GM21786 (cell line): ENCODE measurements around the gene OR13C4.
"Not testable (repeated sequence)": the region's sequence is repeated elsewhere in the genome, so short reads cannot be mapped to it uniquely, and the experiment has no call there.

Experiments used
- ATAC-seq: cut with Tn5 transposase; IDR thresholded peaks from one replicate; pipeline ENCODE4 v1.9.1; 2021; ENCODE audit not compliant: unreplicated experiment

The OR13C4 gene

DNA sequence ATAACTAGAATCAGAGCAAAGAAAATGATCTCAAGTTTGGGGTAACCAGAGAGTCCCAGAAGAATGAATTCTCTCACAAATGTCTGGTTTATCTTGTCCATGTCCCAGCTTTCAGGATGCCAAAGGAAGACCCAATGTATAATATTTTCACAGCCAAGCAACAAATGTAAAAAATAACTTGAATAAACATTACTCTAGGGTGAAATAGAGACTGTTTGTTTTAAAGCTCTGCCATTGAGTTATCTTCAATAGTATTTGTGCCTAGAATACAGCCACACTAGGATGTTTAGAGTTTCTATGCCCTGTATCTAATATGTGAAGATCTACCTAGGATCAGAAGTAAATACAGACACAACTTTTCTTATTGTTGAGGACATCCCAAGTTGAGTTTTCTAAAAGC is at the start of gene OR13C4:
TSS of gene OR13C4 (minus strand) at position 101 of the 400 bp plus-strand sequence. CDS start at position 101, 0 bp downstream.
- ATAC-seq, result no peak

DNA sequence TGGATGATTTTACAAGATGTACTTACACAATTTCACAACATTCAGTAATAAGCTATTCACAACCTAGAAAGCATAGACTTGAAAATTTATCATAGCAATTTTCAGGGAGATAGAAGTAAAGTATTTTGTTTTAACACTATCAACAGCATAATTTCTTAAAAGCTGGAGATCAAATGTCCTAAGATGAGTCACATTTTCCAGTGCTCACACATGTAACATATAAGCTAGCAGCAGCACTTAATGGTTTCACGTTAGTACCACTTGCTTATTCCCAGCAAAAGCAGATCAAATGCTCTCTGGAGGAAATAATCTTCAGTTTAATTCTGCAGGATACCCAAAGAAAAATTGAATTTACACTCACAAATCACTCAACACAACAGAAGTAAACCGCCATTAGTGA is 48.4 kb upstream of the OR13C4 start:
- no peak for ATAC-seq

DNA sequence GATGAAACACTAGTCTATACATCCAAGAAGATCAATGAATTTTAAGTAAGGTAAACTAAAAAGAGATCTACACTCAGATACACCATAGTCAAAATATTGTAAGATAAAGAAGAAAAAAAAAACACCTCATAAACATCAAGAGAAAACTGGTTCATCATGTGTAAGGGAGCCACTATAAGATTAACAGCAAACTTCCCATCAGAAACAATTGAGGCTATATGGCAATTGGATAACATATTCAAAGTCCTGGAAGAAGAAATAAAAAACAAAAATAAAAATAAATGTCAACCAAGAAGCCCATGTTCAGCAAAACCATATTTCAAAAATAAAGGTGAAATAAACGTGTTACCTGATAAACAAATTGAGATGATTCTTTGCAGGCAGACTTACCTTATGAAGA is 45.6 kb upstream of the OR13C4 start:
- no peak for ATAC-seq

DNA sequence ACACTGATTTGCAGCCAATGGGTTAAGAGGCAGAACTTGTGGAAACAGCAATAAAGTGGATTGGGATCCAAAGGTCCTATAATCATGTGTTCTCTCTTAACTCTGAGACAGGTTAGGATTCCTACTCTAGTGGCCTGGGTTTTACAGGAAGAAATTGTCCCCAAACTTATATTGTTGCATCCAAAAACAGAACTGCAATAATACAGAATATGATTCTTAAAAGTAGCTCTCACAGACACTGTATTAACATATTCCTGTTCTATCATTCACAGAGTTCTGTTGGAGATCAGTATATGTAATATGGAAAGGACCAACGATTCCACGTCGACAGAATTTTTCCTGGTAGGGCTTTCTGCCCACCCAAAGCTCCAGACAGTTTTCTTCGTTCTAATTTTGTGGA is 41.9 kb upstream of the OR13C4 start, which contains the start of gene OR13C8:
TSS of gene OR13C8 (plus strand) at position 301 of the 400 bp plus-strand sequence. CDS start at position 301, 0 bp downstream.
- no peak for ATAC-seq

DNA sequence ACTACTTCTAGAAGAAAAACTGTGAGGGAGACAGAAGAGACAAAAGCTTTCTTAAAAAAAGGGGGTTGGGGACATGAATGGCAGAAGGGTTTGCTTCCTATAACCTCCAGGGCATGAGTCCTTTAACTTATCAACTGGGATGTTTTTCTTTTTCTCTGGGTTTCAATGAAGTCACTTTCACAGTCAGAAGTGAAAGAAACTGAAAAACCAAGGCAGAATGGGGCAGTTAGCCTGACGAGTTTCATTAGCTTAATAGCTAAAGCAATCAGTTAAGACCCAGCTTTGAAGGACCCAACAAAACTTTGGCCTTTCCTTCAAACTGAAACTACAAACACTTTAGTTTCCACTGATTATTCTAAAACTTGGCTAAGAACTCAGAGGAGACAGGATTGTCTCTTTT is 37.3 kb upstream of the OR13C4 start:
- no peak for ATAC-seq

DNA sequence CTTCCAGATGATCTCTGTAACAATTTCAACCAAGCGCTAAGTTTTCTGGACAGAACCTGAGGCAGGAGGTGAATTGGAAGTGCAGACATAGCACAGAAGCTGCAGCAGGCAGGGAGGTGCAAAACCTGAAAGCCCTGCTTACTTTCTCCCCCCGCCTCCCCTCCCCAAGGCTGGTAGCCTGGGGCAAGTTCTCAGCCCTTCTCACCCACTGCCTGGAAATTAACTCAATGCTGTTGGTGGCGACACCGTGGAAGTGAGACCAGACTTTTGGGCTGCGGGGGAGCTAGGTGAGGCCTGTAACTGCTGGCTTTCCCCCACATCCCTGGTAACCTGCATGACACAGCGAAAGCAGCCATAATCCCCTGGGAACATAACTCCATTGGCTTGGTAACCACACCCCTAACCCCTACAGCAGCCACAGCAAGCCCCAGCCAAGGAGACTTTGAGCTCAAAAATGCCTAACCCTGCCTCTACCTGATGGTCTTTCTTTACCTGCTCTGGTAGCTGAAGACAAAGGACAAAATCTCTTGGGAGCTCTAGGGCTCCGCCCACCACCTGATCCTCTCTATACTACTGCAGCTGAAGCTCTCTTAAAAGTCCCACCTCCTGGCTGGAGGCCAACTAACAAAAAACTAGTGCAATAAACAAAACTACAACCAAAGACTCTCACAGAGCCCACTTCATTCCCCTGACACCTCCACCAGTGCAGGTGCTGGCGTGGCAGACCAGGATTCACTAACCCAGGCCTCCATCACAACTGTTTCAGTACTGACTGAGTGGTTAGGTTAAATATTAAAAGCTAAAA is 30.0 kb upstream of the OR13C4 start:
- ATAC-seq, result peak; percentile 53

DNA sequence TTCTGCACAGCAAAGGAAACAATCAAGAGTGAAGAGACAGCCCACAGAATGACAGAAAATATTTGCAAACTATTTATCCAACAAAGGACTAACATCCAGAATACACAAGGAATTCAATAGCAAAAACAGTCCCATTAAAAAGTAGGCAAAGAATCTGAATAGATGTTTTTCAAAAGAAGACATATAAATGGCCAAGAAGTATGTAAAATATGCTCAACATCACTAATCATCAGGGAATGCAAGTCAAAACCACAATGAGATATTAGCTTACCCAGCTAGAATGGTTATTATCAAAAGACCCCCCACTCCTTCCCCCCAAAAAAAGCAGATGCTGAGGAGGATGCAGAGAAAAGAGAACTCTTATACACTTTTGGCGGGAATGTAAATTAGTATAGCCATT is 28.5 kb upstream of the OR13C4 start:
- no peak for ATAC-seq

DNA sequence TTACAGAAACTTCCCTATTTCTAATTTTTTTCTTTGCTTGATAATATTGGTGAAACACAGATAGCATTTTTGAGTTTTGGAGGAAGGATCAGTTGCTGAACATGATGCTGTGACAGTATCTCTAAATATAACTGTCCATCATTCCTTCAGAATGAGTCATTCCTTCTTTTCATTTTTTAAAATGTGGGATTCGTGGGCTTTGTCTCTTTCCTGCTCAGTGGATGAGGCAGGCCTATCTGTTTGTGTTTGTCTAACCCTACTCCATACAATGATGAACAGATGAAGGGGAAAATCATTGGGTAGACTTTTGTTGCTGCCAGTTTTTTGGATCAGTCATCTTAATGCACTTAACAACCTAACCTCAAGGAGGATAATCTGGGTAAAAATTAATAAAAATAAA is 26.3 kb upstream of the OR13C4 start:
- no peak for ATAC-seq

DNA sequence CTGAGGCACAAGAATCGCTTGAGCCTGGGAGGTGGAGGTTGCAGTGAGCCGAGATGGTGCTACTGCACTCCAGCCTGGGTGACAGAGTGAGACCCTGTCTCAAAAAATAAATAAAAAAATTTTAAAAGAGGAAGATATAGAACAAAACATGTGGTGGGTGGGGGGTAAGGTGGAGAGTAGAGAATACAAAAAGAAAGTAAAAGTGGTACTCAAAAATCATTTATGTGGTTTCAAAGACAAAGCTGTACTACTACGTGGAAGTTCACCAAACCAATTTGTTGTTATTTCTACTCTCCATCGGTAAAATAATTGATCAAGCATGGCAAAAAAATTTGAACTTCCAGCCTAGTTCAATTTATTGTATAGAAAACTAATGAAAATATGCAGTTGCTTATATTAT is 17.6 kb upstream of the OR13C4 start:
- no peak for ATAC-seq

DNA sequence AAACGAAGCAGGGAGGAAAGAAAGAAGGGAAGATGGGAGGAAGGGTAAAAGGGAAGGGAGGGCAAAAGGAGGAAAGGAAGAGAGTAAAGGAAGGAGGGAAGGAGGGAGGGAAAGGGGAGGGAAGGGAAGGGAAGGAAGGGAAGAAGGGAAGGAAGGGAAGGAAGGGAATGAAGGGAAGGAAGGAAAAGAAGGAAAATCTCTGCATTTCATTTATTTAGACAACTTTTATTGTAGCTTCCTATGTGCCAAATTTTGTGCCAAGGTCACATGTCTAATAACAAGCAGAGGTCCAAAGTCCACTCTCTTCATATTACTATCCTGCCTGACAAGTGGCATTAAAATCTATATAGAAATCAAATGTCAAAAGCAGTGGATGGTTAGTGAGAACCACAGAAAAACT is 12.3 kb upstream of the OR13C4 start:
- ATAC-seq, result no peak

DNA sequence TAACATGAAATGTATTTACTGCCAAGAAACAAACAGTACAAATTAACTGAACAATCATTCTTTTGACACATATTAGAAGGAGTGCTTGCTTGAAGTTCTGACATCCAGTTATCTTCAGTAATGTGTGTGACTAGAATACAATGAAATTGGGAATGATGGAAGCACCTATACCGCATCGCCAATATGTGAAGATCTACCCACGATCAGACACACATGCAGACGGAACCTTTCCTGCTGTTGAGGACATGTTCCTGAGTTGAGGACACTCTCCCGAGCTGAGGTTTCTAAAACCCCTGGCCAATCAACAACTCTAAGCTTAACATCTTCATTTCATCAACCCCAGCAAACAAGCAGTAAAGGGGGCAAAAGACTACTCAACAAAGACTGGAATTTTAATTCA is 9.7 kb upstream of the OR13C4 start, which contains the start of gene OR13C3:
TSS of gene OR13C3 (minus strand) at position 101 of the 400 bp plus-strand sequence. CDS start 133 bp downstream, outside the sequence.
- no peak for ATAC-seq

DNA sequence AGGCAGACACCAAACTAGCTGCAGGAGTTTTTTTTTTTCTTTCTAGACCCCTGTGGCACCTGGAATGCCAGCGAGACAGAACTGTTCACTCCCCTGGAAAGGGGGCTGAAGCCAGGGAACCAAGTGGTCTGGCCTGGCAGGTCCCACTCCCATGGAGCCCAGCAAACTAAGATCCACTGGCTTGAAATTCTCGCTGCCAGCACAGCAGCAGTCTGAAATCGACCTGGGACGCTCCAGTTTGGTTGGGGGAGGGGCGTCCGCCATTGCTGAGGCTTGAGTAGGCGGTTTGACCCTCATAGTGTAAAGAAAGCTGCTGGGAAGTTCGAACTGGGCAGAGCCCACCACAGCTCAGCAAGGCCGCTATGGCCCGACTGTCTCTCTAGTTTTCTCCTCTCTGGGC is 6.8 kb downstream of the OR13C4 start:
- not testable (repeated sequence) for ATAC-seq

DNA sequence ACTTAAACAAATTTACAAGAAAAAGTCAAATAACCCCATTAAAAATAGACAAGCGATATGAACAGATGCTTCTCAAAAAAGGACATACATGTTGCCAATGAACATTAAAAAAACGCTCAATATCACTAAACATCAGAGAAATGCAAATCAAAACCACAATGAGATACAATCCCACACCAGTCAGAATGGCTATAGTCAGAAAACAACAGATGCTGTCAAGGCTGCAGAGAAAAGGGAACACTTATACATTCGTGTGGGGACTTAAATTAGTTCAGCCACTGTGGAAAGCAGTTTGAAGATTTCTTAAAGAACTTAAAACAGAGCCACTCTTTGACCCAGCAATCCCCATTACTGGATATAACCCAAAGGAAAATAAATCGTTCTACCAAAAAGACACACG is 12.1 kb downstream of the OR13C4 start:
- ATAC-seq, result no peak

DNA sequence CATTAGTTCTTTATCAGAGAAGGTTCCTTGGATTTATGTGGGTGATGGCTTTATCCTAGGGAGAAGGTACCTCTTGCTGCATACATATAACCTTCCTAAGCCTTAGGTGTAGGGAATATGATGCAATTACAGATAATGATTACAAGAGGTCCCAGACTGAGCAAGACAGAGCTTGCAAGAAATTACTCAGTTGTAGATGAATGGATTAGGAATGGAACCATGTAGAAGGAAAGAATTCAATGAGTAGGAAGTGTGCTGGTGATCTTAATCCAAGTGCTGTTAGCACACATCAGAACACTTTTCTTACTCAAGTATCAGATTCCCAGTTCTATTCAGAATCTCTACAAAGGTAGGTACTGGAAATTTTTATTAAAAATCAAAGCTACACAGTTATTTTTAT is 20.4 kb downstream of the OR13C4 start:
- no peak for ATAC-seq

DNA sequence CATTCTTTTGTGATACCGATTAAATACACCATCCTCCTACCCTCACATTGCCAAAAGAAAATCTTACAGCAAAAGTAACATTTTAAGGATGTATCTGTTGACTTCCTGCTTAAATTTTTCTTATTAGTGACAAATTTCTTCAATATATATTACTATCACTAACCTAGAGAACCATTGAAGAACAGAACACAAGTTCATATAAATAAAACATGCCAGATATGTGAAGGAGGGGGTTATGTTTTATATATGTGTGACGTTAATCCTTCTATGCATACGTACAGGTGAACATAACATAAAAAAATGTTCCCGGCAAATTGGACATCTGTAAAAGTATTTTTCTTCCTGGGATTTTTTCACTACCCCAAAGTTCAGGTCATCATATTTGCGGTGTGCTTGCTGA is 23.0 kb downstream of the OR13C4 start, which contains the start of gene OR13F1:
TSS of gene OR13F1 (plus strand) at position 301 of the 400 bp plus-strand sequence. CDS start at position 301, 0 bp downstream.
- ATAC-seq, result no peak

DNA sequence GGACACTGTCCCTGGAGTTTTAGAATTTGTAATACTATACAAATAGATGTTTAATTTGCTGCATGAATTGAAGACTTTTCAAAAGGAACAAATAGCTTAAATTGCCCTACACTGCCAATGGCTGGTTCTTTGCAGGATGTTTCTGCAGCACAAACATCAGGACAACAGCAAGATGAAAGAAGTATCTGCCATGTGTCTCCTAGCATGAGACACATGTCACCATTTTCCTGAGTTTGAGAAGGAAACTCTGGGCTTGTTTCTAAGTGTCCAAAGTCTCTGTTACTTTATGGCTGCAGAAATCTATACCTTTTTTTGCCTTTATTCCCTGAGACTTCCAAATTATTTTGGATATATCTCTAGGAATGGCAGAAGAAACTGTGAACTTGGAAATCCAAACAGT is 23.6 kb downstream of the OR13C4 start:
- ATAC-seq, result no peak

DNA sequence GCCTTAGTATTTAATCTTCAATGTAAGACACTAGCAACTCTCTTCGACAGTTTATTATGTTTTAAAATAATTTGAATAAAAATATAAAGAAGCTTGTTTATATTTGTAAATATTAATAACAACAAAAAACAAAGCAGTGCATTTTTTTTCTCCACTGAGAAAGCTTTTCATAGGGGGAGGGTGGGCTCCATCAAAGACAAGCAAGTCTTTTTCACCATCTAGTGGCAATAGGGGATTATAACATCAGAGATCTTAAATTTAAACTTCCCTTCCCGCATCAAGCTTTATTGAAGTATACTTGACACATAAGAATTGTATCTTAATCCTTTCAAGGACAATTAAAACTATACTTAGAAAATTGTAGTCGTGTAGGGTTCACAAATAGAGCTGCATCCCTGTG is 32.2 kb downstream of the OR13C4 start:
- no peak for ATAC-seq

DNA sequence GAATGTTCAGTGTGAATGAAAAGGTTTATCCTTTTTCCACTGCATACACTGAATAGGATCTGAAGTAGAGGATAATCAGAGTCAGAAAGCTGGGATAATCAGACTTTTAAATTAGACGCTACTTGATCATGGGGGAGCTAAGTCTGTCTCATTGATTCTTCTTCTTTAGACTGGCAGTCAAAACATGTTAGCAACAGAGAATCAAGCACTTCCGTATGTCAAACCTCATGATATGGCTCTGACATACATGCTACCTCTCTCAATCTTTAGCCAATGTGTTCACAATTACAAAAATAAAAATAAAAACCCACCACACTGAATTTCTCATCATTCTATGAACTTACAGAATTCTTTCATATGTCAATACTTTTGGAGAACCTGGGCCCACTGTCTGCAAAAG is 42.0 kb downstream of the OR13C4 start:
- no peak for ATAC-seq

DNA sequence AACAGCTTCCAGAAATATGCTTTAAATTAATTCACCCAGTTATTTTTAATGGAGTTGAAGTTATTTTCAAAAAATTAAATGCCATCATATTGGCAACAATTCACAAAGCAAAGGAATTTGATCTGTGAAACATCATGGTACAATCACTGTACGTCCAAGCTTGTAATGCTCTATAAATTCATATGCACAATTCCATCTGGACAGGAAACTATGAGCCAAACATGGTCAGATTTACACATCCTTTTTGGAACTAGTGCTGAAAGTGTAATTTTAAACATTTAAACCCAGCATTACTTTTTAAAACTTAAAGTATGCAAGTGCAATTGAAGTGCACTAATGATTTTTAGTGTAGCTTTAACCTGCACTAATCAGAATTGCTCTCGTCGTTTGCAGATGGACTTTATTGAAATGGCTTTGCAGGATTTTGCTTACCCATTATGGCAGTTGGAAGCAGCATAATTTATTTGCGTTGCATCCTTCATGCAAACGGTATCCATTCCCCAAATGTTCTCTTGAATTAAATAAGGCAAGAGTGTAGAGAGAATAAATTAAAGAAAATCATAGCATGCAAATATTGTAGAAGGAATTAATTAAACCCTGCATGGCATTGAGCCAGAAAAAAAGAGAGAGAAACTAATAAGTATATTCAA is 44.0 kb downstream of the OR13C4 start:
- ATAC-seq, result no peak
